Measurements from ENCODE around the gene LILRB2.
"Not testable (repeated sequence)": the region's sequence is repeated elsewhere in the genome, so short reads cannot be mapped to it uniquely, and the experiment has no call there.

The LILRB2 gene

GRCh38 chr19:54239491-54240371 is 41.2 kb downstream of the LILRB2 start:
- DNase-seq, result not testable (repeated sequence)

- no peak for DNase-seq
These were observed 47.0 kb downstream of the LILRB2 start for GRCh38 chr19:54233941-54234340.

GRCh38 chr19:54231077-54231931 is 49.6 kb downstream of the LILRB2 start:
- peak; percentile 65 to 93 (median 81) for DNase-seq

- no peak for DNase-seq
These were observed 50.9 kb downstream of the LILRB2 start for GRCh38 chr19:54230031-54230430.

- DNase-seq, result no peak
These were observed 51.8 kb downstream of the LILRB2 start for GRCh38 chr19:54229146-54229545.

- DNase-seq, result not testable (repeated sequence)
These were observed 56.3 kb downstream of the LILRB2 start for GRCh38 chr19:54224619-54225018.

- DNase-seq, result not testable (repeated sequence)
These were observed 57.0 kb downstream of the LILRB2 start for GRCh38 chr19:54223937-54224281.

Data from NCI-H1417 (cell line).